Spinal cord (tissue), 10 donors: ENCODE results near the gene ANKRD31. TPM values are rescaled to one million over a fixed set of nuclear protein-coding genes. Genes with fewer than 3 reads are reported as not detected.
A peak's percentile ranks its signal among the peaks of the same experiment; 100 is the strongest.

Experiments
- DNase-seq, 6 donors: peaks; one replicate each; pipeline versions ENCODE4 v3.0.0 to v3.0.0-alpha.2; 2013 to 2015; ENCODE audit warnings: low spot score in 6 of 6, low read depth in 4 of 6
- H3K27ac ChIP-seq: one replicate; pipeline ENCODE4 v1.5.1; 2013; ENCODE audit warnings: low read depth, low read length, control low read depth
- H3K27me3 ChIP-seq: one replicate; pipeline ENCODE4 v1.6.1; 2013; ENCODE audit warnings: low read length; ENCODE audit not compliant: control insufficient read depth, insufficient read depth
- H3K36me3 ChIP-seq: one replicate; pipeline ENCODE4 v1.6.1; 2013; ENCODE audit warnings: low read length; ENCODE audit not compliant: control insufficient read depth, insufficient read depth
- H3K4me1 ChIP-seq: one replicate; pipeline ENCODE4 v1.6.1; 2013; ENCODE audit warnings: low read length; ENCODE audit not compliant: control insufficient read depth, insufficient read depth
- H3K4me3 ChIP-seq: one replicate; pipeline ENCODE4 v1.5.1; 2013; ENCODE audit warnings: low read depth, low read length, control low read depth
- H3K9me3 ChIP-seq: one replicate; pipeline ENCODE4 v1.6.1; 2013; ENCODE audit warnings: low read length; ENCODE audit not compliant: control insufficient read depth, insufficient read depth
- WGBS: methylation state at CpG from one replicate; pipeline ENCODE4 v1.1.5; 2013; ENCODE audit warnings: missing lambda C conversion rate; ENCODE audit not compliant: insufficient coverage; 5-methylcytosine and 5-hydroxymethylcytosine counted together
- long read RNA-seq, 4 donors: transcript quantifications; one replicate each; lab custom pipeline, GENCODE V29; 2026
- polyA plus RNA-seq, 2 donors: library from polyadenylated mRNA; unstranded; fragments of 120-200 nt; gene quantifications; one replicate each; pipeline ENCODE4 v1.2.1, GENCODE V29; 2013; ENCODE audit not compliant: insufficient read length in 2 of 2
- total RNA-seq, 2 donors: library from RNA; depleted of rRNA in 1 of 2; stranded (reverse); fragments of 120-200 nt in 1 of 2; fragments of >200 nt in 1 of 2; gene quantifications; one replicate each; pipeline versions ENCODE4 v1.2.3 to v1.2.4, GENCODE V29; 2013 to 2014
- donor health status: healthy.

ANKRD31 gene, protein sequence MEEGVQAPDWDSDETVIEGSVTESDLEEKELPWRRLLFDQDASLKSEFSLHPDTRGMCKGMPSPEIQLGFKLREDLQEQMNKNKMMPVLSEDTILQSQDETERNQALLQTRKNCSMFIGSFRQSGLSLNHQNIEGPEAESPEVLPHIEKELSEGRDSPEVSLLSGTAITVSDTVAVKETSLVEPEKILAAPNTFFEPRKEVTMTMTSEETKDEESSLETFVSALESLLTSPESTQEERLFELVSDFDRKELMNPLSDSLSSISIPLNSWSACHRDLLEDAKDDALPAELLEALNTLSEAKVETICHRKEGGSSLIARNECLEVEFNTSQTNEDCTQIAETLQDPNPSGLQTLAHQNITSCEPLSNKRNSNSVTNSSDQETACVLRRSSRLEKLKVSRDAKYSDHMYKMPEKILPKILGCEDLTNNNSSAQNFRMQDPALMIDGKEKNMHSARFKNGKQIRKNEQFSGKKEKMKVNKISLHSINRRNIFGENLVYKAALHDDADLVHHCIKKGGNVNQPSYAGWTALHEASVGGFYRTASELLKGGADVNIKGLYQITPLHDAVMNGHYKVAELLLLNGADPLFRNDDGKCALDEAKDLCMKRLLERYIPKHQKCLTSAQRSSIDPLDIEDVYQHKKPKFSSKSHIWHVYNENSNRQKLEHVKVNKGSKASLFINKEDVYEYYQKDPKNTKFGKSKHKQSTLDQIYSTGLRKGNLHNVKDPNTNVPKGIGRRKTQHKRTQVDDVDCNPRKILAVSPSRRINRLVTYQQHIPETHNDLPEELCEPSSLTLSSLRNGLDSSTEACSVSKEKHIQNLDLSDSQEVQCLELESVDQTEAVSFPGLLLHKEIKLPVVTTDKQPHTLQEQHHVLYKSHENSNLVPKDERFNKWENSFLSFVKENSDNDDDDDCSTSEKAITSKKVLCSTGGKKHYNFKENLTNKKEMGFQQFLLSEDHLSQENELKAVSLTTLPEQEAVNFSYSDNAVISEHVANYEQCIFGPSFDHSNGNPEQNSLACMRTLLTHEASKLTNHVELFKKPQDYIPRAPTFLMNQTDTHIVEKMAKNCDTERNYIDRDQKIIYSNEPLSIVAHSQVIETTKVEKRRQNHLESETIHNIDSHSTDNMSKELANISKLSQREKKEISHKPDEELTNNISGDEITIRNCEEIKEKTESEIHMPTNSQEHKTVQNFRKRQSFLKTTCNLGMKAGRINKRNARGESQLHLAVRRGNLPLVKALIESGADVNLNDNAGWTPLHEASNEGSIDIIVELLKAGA (N-terminal part only)
- total RNA-seq (under 1 TPM; 0.50 to 0.59 TPM), polyA plus RNA-seq (under 1 TPM; 0.51 to 0.53 TPM)
- long read RNA-seq, donor 1: 0 reads
- long read RNA-seq, donor 2: 0 reads
- long read RNA-seq, donor 3: 0 reads
- long read RNA-seq, donor 4: 0 reads

DNA sequence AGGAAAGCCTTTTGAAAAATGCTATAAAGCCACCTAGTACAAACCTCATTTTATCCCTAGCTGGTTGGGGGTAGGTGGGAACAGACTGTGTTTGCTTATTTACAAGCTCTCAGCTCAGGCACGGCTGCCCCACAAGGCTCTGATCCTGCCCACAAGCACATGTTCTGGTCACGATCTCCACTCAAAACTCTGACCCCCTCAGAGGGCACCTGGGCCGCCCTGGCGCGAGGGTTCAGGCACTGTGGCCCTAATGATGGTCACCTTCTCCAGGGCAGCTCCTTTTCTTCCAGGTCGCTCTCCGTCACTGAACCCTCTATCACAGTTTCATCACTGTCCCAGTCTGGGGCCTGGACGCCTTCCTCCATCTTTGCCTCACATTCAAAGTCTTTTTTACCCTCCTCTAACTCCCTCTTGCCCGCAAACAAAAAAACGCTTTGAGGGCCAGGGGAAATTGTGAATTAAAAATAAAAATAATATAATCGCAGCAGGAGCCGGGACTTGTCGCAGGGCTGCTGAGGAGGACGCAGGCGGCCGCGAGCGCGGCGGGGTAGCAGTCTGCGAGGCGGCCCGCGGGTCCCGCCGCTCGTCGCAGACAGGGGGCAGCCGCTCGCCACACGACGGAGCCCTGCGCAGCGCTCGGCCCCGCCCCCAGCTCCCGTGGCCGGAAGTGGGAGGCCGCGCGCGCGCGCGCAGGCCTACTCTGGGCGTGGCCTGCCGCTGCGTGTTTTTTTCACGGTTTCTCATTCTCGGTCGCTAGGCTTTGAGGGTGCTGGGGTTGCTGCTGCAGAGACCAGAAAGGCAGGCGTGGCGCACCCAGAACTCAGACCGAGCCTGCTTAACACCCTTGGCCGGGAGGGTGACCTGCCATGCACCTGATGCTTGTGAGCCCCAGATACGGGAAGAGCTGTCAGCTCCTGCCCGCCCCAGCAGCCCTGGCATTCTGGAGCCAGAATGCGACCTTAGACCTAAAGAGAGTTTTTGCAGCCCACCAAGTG, at the start of gene ANKRD31:
Gene ANKRD31 (minus strand): TSS at position 557 of the 995 bp plus-strand sequence. CDS start 192 bp downstream, at position 365.
- peak within 1 kb of the TSS; percentile 84 for H3K27ac ChIP-seq
- no peaks in the 10 kb centered on the region for H3K36me3 ChIP-seq
- no peaks in the 10 kb centered on the region for H3K9me3 ChIP-seq
- no peaks in the 10 kb centered on the region for H3K27me3 ChIP-seq
- peaks cover 5% of the 10 kb centered on the region for H3K4me1 ChIP-seq
- under 1% methylated on average over 55 of the region's 58 CpGs for WGBS
- peak; percentile 77 to 97 (median 86) for DNase-seq
- peak within 1 kb of the TSS; percentile 97 for H3K4me3 ChIP-seq

DNA sequence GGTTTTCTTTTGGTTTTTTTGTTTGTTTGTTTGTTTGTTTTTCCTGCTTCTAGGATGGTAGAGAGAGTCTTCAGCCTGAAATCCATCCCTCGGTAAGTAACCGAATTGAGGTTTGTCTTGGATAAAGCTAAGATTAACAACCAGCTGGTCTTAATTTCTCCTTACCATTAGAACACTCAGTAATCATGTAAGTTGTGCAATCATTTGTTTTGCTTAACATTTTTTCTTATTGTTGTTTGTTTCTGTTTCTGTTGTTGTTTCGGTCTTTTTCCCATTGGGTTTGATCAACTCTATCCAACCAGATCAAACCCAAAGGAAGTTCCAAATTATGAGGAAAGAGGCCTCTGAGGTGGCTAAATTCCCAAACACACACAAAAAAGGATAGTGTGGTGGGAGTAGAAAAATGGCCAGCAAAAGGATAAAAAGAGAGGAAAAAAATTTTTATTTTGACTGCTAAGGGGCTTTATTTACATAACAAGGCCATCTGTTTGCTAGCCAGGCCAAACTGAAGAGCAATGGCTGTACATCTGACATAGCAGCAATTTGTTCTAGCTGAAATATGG, 49.6 kb upstream of the ANKRD31 start:
- no peak overlapping the region for H3K4me3 ChIP-seq
- no peaks in the 10 kb centered on the region for H3K27me3 ChIP-seq
- H3K36me3 ChIP-seq: no peaks in the 10 kb centered on the region
- H3K27ac ChIP-seq: no peak overlapping the region
- DNase-seq: peak in 1 of 6 donors; percentile 7
- no CpG with 5 or more reads among the region's 3 CpGs for WGBS
- H3K4me1 ChIP-seq: no peaks in the 10 kb centered on the region
- no peaks in the 10 kb centered on the region for H3K9me3 ChIP-seq

DNA sequence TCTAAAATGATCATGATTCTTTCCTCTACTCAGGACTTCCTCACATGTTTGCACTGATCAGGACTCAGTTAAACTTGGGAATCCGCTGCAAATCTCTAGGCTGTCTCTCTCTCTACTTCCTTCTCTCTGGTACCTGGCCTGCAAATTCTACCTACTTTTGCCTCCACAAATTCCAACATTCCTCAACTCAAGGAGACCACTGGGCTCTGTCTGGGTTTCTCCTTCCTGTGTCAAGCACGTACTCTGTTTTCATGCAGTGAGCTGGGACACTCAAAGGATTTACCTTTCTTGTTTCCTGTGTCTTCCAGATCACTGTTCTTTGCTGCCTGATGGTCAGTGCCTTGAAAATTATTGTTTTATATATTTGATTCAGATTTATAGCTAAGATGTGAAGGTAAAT, 45.9 kb upstream of the ANKRD31 start:
- Histone ChIP-seq H3K27me3 (no peaks in the 10 kb centered on the region), H3K9me3 (no peaks in the 10 kb centered on the region), H3K36me3 (no peaks in the 10 kb centered on the region), H3K27ac (no peak overlapping the region), H3K4me1 (no peaks in the 10 kb centered on the region), H3K4me3 (no peak overlapping the region)
- WGBS: 90% methylated on average over 1 of the region's 2 CpGs
- no peak for DNase-seq

DNA sequence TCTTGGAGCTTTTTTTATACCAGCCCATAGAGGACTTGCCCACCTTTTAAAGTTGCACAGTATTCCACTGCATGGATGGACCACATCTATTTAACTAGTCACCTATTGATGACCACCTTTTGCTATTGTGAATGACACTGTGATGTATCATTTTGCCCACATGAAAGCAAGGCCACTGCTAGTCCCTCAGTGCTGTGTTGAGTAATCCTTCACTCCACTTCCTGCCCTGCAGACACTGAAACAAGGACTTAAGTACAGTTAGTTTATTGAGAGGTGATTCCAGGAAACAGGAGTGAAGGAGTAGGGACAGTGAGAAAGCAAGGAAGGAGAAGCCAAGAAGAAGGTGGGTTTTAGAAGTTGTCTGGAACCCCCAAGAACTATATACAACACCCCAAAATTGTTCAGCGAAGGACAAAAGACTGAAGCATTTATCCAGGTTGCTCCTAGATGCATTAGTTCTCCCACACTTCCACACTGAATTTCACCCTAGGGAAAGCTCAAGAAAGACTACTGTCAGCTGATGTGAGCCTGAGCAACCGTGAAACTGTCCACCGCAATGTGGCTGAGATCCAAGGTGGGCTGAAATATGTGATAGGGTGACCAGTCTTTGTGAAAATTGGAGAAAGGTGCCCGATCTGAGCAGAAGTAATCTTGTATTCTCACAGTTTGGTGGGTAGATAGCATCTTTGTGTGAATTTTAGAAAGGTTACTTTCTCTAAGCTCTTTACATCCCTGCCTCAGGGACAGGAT, 45.2 kb upstream of the ANKRD31 start:
- WGBS: 66% methylated on average over 4 of the region's 4 CpGs
- Histone ChIP-seq H3K27ac (no peak overlapping the region), H3K9me3 (no peaks in the 10 kb centered on the region), H3K27me3 (no peaks in the 10 kb centered on the region), H3K4me3 (no peak overlapping the region), H3K4me1 (no peaks in the 10 kb centered on the region), H3K36me3 (no peaks in the 10 kb centered on the region)
- DNase-seq: no peak

DNA sequence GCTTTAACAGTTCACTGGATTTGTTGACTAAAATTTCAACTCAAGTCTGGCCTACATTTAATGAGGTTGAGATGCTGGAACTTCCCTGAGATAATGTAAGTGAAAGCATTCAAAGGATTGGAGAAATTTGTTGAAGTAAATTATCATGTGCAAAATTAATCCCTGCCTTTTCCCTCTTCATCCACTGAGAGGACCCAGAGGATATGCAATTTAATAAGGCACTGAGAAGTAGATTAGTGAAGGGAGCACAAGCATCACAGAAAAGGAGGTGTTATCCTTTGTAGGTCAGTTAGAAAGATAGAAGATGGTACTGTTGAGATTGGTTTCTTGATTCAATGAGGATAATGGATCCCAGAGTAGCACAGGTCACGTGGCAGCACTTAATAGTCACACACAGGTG, 42.6 kb upstream of the ANKRD31 start:
- no peaks in the 10 kb centered on the region for H3K9me3 ChIP-seq
- no peaks in the 10 kb centered on the region for H3K36me3 ChIP-seq
- no peaks in the 10 kb centered on the region for H3K27me3 ChIP-seq
- no peak for DNase-seq
- no peaks in the 10 kb centered on the region for H3K4me1 ChIP-seq
- no peak overlapping the region for H3K27ac ChIP-seq
- WGBS: no CpG with 5 or more reads among the region's 1 CpG
- H3K4me3 ChIP-seq: no peak overlapping the region

DNA sequence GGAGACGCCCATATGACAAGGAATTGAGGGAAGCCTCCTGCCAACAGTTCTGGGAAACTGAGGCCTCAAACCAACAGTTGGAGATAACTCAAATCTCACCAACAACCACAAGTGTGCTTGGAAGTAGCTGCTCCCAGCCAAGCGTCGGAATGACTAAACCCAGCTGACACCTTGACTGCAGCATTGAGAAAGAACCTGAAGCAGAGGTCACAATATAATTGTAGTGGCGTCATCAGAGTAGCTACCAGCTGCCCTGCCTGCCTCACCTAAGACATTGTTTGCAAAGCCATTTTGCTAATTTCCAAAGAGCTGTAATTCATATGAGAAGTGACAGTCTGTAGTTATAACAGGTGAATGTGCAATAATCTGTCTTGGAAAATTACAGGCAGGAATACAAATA, 40.8 kb upstream of the ANKRD31 start:
- Histone ChIP-seq H3K9me3 (no peaks in the 10 kb centered on the region), H3K36me3 (no peaks in the 10 kb centered on the region), H3K27ac (no peak overlapping the region), H3K27me3 (no peaks in the 10 kb centered on the region), H3K4me3 (no peak overlapping the region), H3K4me1 (no peaks in the 10 kb centered on the region)
- WGBS: 85% methylated on average over 3 of the region's 4 CpGs
- no peak for DNase-seq

DNA sequence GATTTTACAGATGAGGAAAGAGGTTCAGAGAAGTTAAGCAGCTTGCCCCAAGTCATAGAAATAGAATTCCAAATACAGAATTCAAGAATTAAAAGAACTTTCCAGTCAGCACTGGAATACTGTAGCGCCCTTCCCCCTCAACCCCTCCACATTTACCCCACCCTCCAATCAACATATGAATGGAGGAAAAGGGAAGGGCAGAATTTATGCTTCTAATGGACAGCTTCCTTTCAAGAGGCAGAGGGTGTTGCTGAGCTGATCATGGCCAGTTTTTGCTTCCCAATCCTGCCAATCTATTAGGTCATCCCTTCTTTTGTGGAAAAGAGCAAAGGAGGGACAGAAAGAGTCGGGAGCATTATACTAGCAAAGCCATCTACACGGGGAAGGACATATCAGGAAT, 39.1 kb upstream of the ANKRD31 start:
- Histone ChIP-seq H3K27ac (no peak overlapping the region), H3K4me3 (no peak overlapping the region), H3K4me1 (no peaks in the 10 kb centered on the region), H3K9me3 (no peaks in the 10 kb centered on the region), H3K27me3 (no peaks in the 10 kb centered on the region), H3K36me3 (no peaks in the 10 kb centered on the region)
- no CpG with 5 or more reads among the region's 3 CpGs for WGBS
- DNase-seq: no peak

DNA sequence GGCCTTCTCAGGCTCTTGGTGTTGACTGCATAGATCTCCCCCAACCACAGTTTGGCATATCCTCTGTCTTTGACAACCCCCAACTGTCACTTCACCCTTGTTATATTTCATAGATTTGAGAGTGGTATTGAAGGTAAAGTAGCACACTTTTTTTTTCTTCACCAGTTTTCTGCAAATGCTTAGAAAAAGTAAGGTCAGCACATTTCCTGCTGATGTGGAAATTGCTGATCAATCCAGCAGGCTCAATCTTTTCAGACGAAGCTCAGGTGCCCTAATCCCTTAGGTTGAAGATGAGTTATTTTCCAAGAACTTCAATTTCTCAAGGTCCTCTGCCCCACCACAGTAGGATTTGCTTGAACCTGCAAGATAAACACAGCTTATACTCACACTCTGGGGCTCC, 38.5 kb upstream of the ANKRD31 start:
- H3K27me3 ChIP-seq: no peaks in the 10 kb centered on the region
- no peaks in the 10 kb centered on the region for H3K36me3 ChIP-seq
- no peak for DNase-seq
- H3K4me1 ChIP-seq: no peaks in the 10 kb centered on the region
- no peaks in the 10 kb centered on the region for H3K9me3 ChIP-seq
- H3K27ac ChIP-seq: no peak overlapping the region
- no CpG with 5 or more reads among the region's 1 CpG for WGBS
- H3K4me3 ChIP-seq: no peak overlapping the region
